GM12865 (cell line): ENCODE measurements around the gene MPPED1.

Experiments
- DNase-seq: peaks from one replicate; pipeline ENCODE4 v3.0.0; 2010; ENCODE audit warnings: low read depth
- H3K4me3 ChIP-seq: 2 replicates; pipeline ENCODE4 v1.5.1; 2011; ENCODE audit warnings: mild to moderate bottlenecking, low read depth, low read length, control low read depth
- TF ChIP-seq, protein P1 (sequence below): IDR thresholded peaks from 2 replicates; pipeline ENCODE4 v1.5.1; 2011; ENCODE audit warnings: low read length, control low read depth, low read depth, inconsistent platforms; ENCODE audit not compliant: insufficient read depth; ENCODE audit errors: missing control alignments

MPPED1 gene

GRCh38 chr22:43440556-43440955 lies 28.7 kb downstream of the MPPED1 start:
- TF ChIP-seq, protein P1, sequence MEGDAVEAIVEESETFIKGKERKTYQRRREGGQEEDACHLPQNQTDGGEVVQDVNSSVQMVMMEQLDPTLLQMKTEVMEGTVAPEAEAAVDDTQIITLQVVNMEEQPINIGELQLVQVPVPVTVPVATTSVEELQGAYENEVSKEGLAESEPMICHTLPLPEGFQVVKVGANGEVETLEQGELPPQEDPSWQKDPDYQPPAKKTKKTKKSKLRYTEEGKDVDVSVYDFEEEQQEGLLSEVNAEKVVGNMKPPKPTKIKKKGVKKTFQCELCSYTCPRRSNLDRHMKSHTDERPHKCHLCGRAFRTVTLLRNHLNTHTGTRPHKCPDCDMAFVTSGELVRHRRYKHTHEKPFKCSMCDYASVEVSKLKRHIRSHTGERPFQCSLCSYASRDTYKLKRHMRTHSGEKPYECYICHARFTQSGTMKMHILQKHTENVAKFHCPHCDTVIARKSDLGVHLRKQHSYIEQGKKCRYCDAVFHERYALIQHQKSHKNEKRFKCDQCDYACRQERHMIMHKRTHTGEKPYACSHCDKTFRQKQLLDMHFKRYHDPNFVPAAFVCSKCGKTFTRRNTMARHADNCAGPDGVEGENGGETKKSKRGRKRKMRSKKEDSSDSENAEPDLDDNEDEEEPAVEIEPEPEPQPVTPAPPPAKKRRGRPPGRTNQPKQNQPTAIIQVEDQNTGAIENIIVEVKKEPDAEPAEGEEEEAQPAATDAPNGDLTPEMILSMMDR, result no peak
- no peak for DNase-seq
- no peak overlapping the region for H3K4me3 ChIP-seq

DNA sequence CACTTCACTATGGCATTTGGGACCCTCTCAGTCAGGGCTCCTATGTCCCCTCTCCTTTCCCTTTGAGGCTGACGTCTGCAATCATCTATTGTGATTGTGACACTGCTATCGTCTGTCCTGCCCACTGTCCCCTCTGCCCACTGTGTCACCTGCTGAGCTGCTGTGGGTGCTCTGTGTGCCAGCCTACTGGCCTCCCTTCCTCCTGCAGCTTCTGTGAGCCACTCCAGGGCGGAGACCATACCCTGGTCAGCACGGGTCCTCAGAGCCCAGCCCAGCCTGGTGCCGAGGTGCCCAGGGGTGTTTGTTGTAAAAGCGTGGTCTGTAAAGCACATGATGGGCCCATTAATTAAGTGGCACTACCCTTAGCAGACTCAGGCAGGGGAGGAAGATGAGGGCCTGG lies 29.4 kb downstream of the MPPED1 start:
- no peak overlapping the region for H3K4me3 ChIP-seq
- no peak for DNase-seq
- TF ChIP-seq, protein P1, result no peak

- DNase-seq, result no peak
- TF ChIP-seq, protein P1, result no peak
- no peak overlapping the region for H3K4me3 ChIP-seq
Measured at GRCh38 chr22:43441751-43442150, 29.9 kb downstream of the MPPED1 start.

GRCh38 chr22:43442386-43443151 lies 30.8 kb downstream of the MPPED1 start:
- TF ChIP-seq, protein P1, result no peak
- H3K4me3 ChIP-seq, result no peak overlapping the region
- DNase-seq, result no peak

DNA sequence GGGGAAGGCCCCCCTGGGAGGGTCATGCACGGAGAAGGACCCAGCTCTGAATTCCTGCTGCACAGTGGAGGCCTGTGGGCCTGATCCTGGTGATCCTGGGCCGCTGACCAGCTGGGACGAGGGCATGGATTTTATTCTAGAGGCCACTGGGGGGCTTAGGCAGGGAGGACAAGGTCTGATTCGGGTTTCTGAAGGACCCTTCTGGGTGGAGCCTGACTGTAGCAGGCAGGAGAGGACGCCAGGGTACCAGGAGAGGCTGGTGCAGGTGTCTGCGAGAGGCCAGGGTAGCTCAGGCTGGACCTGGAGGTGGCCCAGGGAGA lies 31.3 kb downstream of the MPPED1 start:
- TF ChIP-seq, protein P1, result no peak
- no peak overlapping the region for H3K4me3 ChIP-seq
- no peak for DNase-seq

- no peak overlapping the region for H3K4me3 ChIP-seq
- no peak for DNase-seq
- TF ChIP-seq, protein P1, result no peak
Measured at GRCh38 chr22:43446037-43446803, 34.4 kb downstream of the MPPED1 start.
